ENCODE results near the gene TK2. TPM values are rescaled to one million over a fixed set of nuclear protein-coding genes. Genes with fewer than 3 reads are reported as not detected.
"Not testable (repeated sequence)": the region's sequence is repeated elsewhere in the genome, so short reads cannot be mapped to it uniquely, and the experiment has no call there.

TK2 gene
- total RNA-seq, 2 experiments from 2014 or later, result 3.6 to 5.1 TPM

- H3K36me3 ChIP-seq (ENCODE audit: insufficient read depth, low read length); H3K4me3 Mint-ChIP-seq; H3K9me3 ChIP-seq (ENCODE audit: control insufficient read depth in 1 of 2, insufficient read depth in 1 of 2, low read length in 2 of 2); ATAC-seq (ENCODE audit: poor library complexity); H3K36me3 Mint-ChIP-seq (ENCODE audit: low read depth); DNase-seq; H3K27me3 Mint-ChIP-seq; H3K27me3 ChIP-seq (ENCODE audit: control insufficient read depth in 1 of 2, insufficient read depth in 2 of 2, low read length in 2 of 2); H3K9me3 Mint-ChIP-seq; H3K4me3 ChIP-seq (ENCODE audit: low read length): not testable (repeated sequence)
- Histone ChIP-seq H3K27ac (ENCODE audit: low read depth in 1 of 2, low read length in 2 of 2) (peak overlapping the region in 1 of 2 donors; percentile 93), H3K4me1 (ENCODE audit: insufficient read depth, low read length) (peaks cover 74% of the 10 kb centered on the region)
- Mint-ChIP-seq H3K27ac (peak overlapping the region; percentile 94), H3K4me1 (ENCODE audit: low read depth) (peaks cover 45% of the 10 kb centered on the region)
- ChIA-PET POLR2A (interaction anchor here (0.9 to 1.2 kb wide), 2 partner anchors 9 to 37 kb away, joined by 3 to 9 read pairs; partner anchors contain the start of gene CKLF), CTCF (interaction anchor here (0.6 to 1.2 kb wide), 7 partner anchors 18 to 94 kb away, joined by 3 to 5 read pairs (median 4); no protein-coding TSS in a partner anchor)
- intact Hi-C loops (cut with DNase I, micrococcal nuclease), result loop anchor here in 1 of 2 experiments (5.0 kb wide), 1 partner anchor 37 kb away; the partner anchor contains the start of genes CKLF and TK2
Measured at GRCh38 chr16:66514980-66515595, 34.8 kb downstream of the TK2 start.

- intact Hi-C loops (cut with DNase I, micrococcal nuclease); H3K27ac ChIP-seq (ENCODE audit: low read depth in 1 of 2, low read length in 2 of 2); H3K4me3 ChIP-seq (ENCODE audit: low read length); H3K27me3 ChIP-seq (ENCODE audit: control insufficient read depth in 1 of 2, insufficient read depth in 2 of 2, low read length in 2 of 2); ATAC-seq (ENCODE audit: poor library complexity); CTCF ChIA-PET; POLR2A ChIA-PET; DNase-seq; H3K36me3 ChIP-seq (ENCODE audit: insufficient read depth, low read length); H3K36me3 Mint-ChIP-seq (ENCODE audit: low read depth); H3K27me3 Mint-ChIP-seq; H3K27ac Mint-ChIP-seq; H3K9me3 Mint-ChIP-seq; H3K9me3 ChIP-seq (ENCODE audit: control insufficient read depth in 1 of 2, insufficient read depth in 1 of 2, low read length in 2 of 2); H3K4me3 Mint-ChIP-seq: not testable (repeated sequence)
- peaks cover 38% of the 10 kb centered on the region for H3K4me1 Mint-ChIP-seq (ENCODE audit: low read depth)
- peaks cover 67% of the 10 kb centered on the region for H3K4me1 ChIP-seq (ENCODE audit: insufficient read depth, low read length)
Measured at GRCh38 chr16:66514391-66514790, 35.5 kb downstream of the TK2 start.

GRCh38 chr16:66513111-66513723 lies 36.7 kb downstream of the TK2 start:
- Histone ChIP-seq H3K27me3 (ENCODE audit: control insufficient read depth in 1 of 2, insufficient read depth in 2 of 2, low read length in 2 of 2) (no peaks in the 10 kb centered on the region), H3K27ac (ENCODE audit: low read depth in 1 of 2, low read length in 2 of 2) (no peak overlapping the region), H3K36me3 (ENCODE audit: insufficient read depth, low read length) (peaks cover 6% of the 10 kb centered on the region), H3K9me3 (ENCODE audit: control insufficient read depth in 1 of 2, insufficient read depth in 1 of 2, low read length in 2 of 2) (peaks cover 0 to 5% of the 10 kb centered on the region in 2 experiments), H3K4me3 (ENCODE audit: low read length) (no peak overlapping the region), H3K4me1 (ENCODE audit: insufficient read depth, low read length) (peaks cover 65% of the 10 kb centered on the region)
- DNase-seq (no peak), ATAC-seq (ENCODE audit: poor library complexity) (no peak)
- CTCF ChIA-PET, result interaction anchor here (1.8 to 3.5 kb wide), 3 partner anchors 9 to 76 kb away, joined by 5 to 15 read pairs (median 13); no protein-coding TSS in a partner anchor
- no peak overlapping the region for H3K4me3 Mint-ChIP-seq
- H3K36me3 Mint-ChIP-seq (ENCODE audit: low read depth), result no peaks in the 10 kb centered on the region
- intact Hi-C loops (cut with DNase I, micrococcal nuclease), result loop anchor here in 1 of 2 experiments (2.0 kb wide), 1 partner anchor 76 kb away; no protein-coding TSS in a partner anchor
- no peak overlapping the region for H3K27ac Mint-ChIP-seq
- H3K4me1 Mint-ChIP-seq (ENCODE audit: low read depth), result peaks cover 35% of the 10 kb centered on the region
- POLR2A ChIA-PET, result interaction anchor here (2.1 to 4.4 kb wide), 2 partner anchors 10 to 39 kb away, joined by 9 to 28 read pairs; partner anchors contain the start of gene CKLF
- H3K9me3 Mint-ChIP-seq, result no peaks in the 10 kb centered on the region
- H3K27me3 Mint-ChIP-seq, result no peaks in the 10 kb centered on the region
- TF ChIP-seq, protein P1, sequence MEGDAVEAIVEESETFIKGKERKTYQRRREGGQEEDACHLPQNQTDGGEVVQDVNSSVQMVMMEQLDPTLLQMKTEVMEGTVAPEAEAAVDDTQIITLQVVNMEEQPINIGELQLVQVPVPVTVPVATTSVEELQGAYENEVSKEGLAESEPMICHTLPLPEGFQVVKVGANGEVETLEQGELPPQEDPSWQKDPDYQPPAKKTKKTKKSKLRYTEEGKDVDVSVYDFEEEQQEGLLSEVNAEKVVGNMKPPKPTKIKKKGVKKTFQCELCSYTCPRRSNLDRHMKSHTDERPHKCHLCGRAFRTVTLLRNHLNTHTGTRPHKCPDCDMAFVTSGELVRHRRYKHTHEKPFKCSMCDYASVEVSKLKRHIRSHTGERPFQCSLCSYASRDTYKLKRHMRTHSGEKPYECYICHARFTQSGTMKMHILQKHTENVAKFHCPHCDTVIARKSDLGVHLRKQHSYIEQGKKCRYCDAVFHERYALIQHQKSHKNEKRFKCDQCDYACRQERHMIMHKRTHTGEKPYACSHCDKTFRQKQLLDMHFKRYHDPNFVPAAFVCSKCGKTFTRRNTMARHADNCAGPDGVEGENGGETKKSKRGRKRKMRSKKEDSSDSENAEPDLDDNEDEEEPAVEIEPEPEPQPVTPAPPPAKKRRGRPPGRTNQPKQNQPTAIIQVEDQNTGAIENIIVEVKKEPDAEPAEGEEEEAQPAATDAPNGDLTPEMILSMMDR (IDR thresholded peaks at IDR 0.05), result no peak

All from CD4-positive, alpha-beta T cell (primary cell).